HG03457 (cell line): ENCODE measurements around the gene FZD4.
"Not testable (repeated sequence)": the region's sequence is repeated elsewhere in the genome, so short reads cannot be mapped to it uniquely, and the experiment has no call there.

Source experiments
- ATAC-seq: cut with Tn5 transposase; IDR thresholded peaks from one replicate; pipeline ENCODE4 v1.9.1; 2021; ENCODE audit warnings: moderate number of reproducible peaks; ENCODE audit not compliant: unreplicated experiment

FZD4 gene

GRCh38 chr11:86915850-86916249 lies 39.3 kb downstream of the FZD4 start:
- not testable (repeated sequence) for ATAC-seq

- ATAC-seq: no peak
These were observed 40.2 kb downstream of the FZD4 start for GRCh38 chr11:86914865-86915519.

- ATAC-seq: no peak
These were observed 43.0 kb downstream of the FZD4 start for GRCh38 chr11:86912238-86912637.

- no peak for ATAC-seq
These were observed 44.6 kb downstream of the FZD4 start for GRCh38 chr11:86910592-86910991.

- no peak for ATAC-seq
These were observed 49.0 kb downstream of the FZD4 start for GRCh38 chr11:86906198-86906597.

- no peak for ATAC-seq
These were observed 49.9 kb downstream of the FZD4 start for GRCh38 chr11:86905252-86905651.

GRCh38 chr11:86904001-86904400 lies 51.2 kb downstream of the FZD4 start:
- no peak for ATAC-seq

- ATAC-seq: no peak
These were observed 52.9 kb downstream of the FZD4 start for GRCh38 chr11:86902345-86902744.

- no peak for ATAC-seq
These were observed 53.6 kb downstream of the FZD4 start for GRCh38 chr11:86901599-86901998.

GRCh38 chr11:86900162-86900561 lies 55.0 kb downstream of the FZD4 start:
- ATAC-seq: no peak

- no peak for ATAC-seq
These were observed 56.5 kb downstream of the FZD4 start for GRCh38 chr11:86898689-86899088.

- no peak for ATAC-seq
These were observed 58.8 kb downstream of the FZD4 start for GRCh38 chr11:86896441-86896841.
